ENCODE results near the gene GPI.
"Not testable (repeated sequence)": the region's sequence is repeated elsewhere in the genome, so short reads cannot be mapped to it uniquely, and the experiment has no call there.

The GPI gene
- total RNA-seq: 210 to 360 (median 280) reads per million in 18 experiments

GRCh38 chr19:34364830-34365462, at the start of gene GPI:
Gene GPI (plus strand): TSS chr19:34365196. CDS start chr19:34365267, 71 bp downstream.
- DNase-seq: peak; percentile 74 to 88

DNA sequence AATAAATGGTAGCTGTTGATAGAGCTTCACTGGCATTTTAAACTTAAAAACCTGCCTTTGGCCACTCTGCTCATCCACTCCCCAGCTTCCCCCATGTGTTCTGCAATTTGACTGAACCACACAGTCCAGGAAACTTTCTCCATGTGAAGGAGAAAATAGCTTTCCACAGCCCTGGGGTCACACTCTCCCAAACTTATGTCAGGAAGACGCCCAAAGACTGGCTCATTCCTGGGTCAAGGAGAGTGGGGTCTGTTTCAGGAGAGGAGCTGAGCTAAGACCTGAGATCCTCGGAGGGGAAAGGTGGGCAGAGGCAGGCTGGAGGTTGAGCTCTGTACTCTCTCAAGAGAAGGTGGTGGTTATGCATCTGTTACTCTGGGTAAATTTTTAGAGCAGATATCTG, 48.7 kb upstream of the GPI start:
- DNase-seq: no peak

DNA sequence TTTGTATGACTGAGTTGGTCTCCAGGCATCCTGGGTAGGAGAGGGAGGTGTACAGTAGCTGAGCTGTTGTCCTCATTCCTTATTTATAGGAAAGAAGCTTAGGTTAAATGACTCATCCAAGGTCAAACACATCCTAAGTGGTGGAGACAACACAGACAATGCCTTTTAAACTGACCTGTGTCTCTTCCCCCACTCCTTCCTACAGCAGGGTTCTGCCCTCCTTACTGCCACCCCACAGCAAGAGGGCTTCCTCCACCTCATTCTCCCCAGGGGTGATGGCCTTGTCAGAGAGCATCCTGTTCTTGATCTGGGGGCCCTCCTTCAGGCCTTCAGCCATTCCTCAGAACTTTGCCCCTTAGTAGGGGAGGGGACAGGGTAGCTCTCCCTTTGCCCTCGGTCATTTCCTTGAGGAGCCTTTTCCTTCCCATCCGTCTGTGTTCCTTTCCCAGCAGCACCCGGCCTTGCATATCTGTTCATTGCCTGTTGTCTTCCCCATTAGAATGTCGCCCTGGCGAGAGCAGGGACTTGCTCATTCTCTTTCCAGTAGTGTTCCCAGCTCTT, 48.2 kb upstream of the GPI start:
- DNase-seq: no peak

- DNase-seq: peak in 1 of 2 donors; percentile 25
These were observed 47.6 kb upstream of the GPI start for GRCh38 chr19:34317311-34317927.

DNA sequence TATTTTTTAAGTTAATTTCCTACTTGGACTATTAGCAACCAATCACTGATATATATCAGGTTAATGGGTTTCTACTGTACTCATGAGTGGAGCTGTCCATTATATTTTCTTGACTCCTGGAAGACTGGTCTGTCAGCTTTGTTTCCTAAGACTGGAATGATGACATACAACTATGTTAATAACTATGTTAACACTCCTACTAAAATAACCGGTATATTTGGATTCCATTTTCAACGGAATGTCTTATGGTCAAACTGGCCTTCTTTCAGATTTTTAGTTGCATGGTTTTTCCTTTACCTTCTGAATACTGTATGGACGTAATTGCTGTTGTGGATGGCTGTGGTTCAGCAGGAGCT, 45.8 kb upstream of the GPI start:
- DNase-seq: no peak

GRCh38 chr19:34319785-34320184, 45.2 kb upstream of the GPI start:
- no peak for DNase-seq

DNA sequence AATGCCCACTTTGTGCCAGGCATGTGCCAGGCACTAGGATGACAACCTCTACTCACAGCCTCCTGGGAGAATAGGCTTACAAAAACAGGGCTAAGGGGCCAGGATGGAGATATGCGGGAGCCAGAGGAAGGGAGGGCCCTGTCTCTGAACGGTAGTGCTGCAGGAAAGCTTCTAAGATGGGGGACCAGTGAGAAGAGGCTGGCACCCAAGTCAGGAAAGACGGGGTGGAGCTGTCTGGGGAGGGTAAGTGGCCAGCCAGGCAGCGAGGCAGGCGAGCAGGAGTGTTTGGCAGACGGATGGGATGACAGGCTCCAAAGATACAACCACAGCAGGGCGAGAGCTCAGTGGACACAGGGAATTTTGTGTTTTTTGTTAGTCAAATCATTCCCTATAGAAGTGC, 44.7 kb upstream of the GPI start:
- no peak for DNase-seq

- no peak for DNase-seq
These were observed 43.3 kb upstream of the GPI start for GRCh38 chr19:34321735-34322134.

- DNase-seq: no peak
These were observed 41.4 kb upstream of the GPI start for GRCh38 chr19:34323433-34324204.

- no peak for DNase-seq
These were observed 40.7 kb upstream of the GPI start for GRCh38 chr19:34324320-34324719.

- no peak for DNase-seq
These were observed 39.8 kb upstream of the GPI start for GRCh38 chr19:34325181-34325580.

GRCh38 chr19:34325981-34326787, 38.8 kb upstream of the GPI start:
- DNase-seq: no peak

DNA sequence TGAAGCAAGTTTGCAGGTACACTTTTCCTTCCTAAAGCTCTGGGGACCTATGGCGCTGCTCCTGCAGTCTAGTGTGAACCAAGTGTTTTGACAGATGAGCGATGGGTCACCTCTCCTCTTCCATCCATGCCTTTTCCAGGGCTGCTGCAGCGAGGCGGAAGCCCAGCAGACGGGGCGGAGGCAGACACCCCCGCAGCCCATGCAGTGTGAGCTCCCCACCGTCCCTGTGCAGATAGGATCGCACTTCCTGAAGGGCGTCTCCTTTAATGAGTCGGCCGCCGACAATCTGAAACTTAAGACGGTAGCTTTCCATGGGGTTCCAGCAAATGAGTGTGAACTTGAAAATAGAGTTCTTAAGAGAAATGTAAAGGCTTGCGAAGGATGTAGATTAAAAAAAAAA, 37.1 kb upstream of the GPI start:
- DNase-seq: no peak

GRCh38 chr19:34328982-34329381, 36.0 kb upstream of the GPI start:
- no peak for DNase-seq

- DNase-seq: no peak
These were observed 34.9 kb upstream of the GPI start for GRCh38 chr19:34330116-34330515.

DNA sequence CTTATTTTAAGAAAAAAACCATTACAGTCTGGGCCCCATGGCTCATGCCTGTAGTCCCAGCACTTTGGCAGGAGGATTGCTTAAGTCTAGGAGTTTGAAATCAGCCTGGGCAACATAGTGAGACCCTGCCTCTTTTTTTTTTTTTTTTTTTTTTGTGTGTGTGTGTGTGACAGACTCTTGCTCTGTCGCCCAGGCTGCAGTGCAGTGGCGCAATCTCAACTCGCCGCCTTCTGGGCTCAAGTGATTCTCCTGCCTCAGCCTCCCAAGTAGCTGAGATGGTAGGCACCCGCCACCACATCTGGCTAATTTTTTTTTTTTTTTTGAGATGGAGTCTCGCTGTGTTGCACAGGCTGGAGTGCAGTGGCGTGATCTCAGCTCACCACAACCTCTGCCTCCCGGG, 34.4 kb upstream of the GPI start:
- not testable (repeated sequence) for DNase-seq

- not testable (repeated sequence) for DNase-seq
These were observed 33.4 kb upstream of the GPI start for GRCh38 chr19:34331596-34331995.

DNA sequence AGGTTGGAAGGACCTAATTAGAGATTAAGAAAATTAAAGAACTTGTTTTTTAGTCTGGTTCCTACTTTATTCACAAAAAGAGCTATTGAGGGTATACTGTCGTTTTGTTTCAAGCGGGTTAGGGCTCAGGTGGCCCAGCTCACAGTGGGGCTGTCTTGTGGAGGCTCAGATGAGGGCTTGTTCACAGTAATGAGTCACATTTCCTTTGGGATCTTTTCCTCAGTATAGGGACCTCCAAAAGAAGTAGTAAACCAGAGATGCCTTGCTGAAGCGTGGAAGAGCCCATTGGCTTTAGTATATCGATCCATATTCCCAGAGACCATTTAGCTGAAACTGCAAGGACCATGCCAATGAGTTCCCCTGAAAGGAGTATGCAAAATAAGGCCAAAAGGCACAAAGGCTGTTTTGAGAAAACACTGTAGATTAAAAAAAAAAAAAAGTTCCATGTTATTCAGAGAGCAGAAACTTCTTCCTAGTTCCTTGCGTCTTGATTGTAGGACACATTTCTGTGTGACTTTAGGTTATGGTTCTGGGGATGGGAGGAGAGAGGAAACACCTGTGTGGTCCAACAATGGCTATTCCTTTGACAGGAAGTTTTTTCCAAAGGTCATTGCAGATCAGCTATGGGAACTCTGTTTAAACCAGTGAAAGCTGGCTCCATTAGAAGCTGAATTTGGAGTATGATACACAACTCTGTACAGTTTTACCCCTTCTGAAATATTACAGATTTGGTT, 32.8 kb upstream of the GPI start:
- DNase-seq: no peak

GRCh38 chr19:34335914-34336313, 29.1 kb upstream of the GPI start:
- no peak for DNase-seq

DNA sequence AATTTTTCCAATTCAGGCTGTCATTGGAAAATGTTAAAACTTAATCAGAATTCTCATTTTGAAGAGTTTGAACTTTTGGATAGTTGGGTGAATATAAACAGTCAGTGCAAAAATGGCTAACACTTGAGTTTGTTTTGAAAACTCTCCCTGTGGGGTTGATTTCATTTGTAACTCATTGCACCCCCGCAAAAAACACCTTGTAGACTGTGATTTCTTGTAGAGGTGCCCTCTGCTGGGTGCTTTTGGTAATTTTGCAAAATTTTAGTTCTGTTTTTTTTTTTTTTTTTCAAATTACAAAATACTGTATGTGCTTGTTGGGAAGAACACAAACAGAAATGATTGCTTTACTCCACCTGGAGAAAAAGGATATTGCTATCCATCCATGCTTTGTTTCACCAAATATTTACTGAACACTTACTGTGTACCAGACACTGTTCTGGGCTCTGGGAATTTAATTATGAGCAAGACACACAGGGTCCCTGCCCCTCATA, 28.2 kb upstream of the GPI start:
- DNase-seq: peak; percentile 43 to 64

DNA sequence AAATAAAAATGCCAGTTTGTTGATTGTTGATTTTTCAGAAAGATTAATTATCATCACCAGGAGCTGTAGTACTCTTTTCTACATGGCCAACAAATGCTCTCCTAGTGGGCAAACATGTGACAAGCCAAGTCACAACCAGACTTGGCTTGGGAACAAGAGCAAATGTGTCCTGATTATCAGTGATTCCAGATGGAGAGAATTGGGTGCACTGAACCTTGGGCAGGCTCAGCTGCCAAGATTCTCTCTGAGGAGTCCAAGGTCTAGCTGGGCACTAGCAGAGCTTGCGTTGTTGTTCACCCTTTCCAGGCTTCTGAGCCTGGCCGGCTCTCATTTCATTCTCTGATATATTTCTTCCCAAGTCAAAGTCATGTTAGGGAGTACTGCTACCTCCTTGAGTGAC, 27.3 kb upstream of the GPI start:
- DNase-seq: no peak
